GM15510 (cell line): ENCODE measurements around the gene FGFRL1.

Experiments used
- POLR2A ChIP-seq: IDR thresholded peaks from 3 replicates; pipeline ENCODE4 v1.6.1; 2011; ENCODE audit warnings: borderline replicate concordance; ENCODE audit not compliant: insufficient read length; ENCODE audit errors: extremely low read depth

Gene FGFRL1

DNA sequence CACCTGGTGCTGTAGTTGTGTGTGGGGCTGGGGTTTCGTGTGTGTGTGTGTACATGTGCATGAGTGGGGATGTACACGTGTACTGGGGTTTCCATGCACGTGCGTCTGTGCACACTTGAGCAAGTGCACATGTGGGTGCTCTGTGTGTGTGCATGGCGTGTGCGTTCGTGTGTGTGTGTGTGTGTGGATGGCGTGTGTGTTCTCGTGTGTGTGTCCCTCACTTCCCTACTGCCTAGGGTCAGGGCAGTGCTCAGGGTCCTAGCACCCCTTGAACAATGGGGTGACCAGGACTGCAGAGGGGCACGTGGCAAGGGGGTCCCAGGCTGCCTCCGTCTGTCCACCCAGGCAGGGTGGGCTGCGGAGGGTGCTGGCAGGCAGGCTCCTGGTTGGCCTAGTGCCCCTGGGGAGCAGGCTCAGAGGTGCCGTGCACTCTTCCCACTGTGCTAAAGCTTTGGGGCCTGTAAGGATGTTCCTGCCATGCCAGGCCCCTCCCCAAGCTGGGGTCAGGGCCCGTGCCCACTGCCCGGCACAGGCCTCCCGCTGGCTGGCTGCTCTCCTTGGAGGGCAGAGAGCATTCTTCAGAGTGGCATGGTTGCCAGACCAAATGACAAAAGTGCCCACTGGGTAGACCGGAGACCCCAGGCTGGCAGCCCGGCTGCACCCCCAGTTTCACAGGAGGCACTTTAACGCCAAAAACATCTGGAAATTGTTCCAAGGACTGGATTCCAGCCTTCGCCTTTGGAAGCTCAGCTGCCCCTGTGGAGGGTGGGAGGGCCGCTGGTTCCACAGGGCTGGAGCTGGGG is 29.1 kb downstream of the FGFRL1 start:
- no peak for TF ChIP-seq POLR2A

DNA sequence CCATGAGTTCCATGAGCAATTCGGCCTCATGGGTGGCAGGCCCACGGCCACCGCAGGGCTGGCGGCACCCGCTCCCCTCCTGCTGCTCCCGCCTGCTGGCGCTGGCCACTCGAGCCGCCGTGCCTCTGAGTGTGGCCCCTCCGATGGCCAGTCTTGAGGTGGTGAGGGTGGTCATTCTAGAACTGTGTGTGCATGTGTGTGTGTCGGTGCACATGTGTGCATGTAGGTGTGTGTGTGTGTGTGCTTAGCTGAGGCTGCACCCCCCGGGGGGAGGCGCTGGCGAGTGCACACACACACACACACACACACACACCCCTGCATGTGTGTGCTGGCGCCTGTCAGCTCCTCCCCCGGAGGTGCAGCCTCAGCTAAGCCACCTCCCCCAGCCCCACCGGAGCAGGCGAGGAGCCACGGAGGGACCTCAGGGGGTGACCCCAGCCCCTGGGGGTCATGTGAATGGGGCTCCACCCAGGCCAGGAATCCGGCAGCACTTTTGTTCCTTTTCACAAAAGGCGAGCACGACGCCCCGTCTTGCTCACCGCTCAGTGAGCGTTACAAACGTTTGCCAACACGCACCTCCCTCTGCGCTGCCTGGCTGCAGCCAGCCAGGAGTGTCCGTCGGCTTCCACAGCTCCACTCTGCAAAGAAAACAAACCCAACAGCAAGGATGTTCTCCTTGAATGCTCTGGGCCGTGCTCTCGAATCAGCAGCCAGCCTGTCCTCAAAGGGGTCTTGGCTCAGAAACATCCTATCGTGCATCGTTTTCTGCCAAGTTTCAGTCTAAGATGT is 29.9 kb downstream of the FGFRL1 start:
- TF ChIP-seq POLR2A, result no peak

GRCh38 chr4:1041936-1042330 is 30.5 kb downstream of the FGFRL1 start:
- no peak for TF ChIP-seq POLR2A

DNA sequence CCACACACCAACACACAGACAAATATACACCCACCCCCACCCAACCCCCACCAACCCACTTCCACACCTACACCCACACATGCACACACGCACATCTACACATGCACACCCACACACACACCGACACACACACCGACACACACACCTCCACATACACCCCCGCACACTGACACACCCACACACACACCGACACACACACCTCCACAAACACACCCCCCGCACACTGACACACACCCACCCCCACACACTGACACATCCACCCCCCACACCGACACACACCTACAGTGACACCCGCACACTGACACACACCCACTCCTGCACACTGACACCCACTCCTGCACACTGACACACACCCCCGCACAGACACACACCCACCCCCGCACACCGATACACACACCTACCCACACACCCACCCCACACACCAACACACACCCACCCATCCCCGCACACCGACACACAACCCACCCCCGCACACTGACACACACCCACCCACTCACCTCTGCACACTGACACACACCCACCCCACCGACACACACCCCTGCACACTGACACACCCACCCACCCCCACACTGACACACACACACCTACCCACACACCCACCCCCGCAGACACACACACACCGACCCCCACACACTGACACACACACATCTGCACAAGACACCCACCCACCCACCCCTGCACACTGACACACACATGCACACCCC is 31.1 kb downstream of the FGFRL1 start:
- no peak for TF ChIP-seq POLR2A

DNA sequence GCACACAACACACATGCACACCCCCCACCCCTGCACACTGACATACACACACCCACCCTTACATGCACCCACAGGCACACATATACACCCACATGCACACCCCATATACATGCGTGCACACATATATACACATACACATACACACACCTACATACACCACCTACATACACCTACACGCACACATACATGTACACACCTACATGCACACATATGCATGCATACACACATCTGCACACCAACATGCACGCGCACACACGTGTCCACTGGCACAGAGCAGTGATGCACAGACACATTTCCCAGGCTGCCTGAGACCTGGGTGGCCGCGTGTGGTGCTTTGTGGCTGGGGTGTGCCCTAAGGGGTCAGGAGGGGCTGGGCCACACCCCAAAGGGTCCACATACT is 31.7 kb downstream of the FGFRL1 start:
- TF ChIP-seq POLR2A, result no peak

DNA sequence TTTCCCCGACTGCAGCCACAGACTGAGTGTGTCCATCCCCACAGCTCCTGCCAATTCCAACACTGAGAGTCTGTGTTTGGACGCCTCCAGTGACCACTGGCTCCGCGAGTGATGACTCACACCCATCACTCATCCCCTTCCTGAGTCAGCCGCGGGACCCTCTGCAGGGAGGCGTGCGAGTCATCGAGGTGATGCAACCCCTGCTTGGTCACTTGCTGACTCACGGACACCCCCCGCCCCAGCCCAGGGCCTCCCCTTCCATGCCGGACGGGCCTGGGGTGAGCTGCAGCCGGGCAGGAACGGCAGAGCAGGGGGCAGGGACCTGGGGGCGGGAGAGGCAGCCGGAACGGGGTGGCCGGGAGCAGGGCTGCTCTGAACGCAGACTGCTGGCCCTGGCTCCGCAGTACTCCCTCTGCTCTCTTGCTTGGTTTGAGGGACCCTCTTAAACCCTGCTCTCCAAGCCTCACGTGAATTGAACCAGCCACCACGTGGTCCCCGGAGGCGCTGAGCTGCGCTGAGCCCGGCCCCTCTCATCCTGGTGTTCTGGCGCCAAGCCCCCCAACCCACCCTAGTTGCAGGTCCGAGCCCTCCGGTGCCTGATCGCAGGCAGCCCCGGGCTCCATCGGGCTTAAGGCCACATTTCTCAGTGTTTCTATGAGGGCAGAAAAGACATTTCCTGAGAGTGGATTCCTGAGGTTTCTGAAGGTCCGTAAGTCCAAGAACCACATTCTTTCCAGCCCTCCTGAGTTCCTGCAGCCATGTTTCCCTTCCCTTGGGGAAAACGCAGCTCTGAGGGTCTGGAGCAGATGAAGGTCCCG is 32.4 kb downstream of the FGFRL1 start:
- no peak for TF ChIP-seq POLR2A

- no peak for TF ChIP-seq POLR2A
Measured at GRCh38 chr4:1044469-1045192, 33.2 kb downstream of the FGFRL1 start.

DNA sequence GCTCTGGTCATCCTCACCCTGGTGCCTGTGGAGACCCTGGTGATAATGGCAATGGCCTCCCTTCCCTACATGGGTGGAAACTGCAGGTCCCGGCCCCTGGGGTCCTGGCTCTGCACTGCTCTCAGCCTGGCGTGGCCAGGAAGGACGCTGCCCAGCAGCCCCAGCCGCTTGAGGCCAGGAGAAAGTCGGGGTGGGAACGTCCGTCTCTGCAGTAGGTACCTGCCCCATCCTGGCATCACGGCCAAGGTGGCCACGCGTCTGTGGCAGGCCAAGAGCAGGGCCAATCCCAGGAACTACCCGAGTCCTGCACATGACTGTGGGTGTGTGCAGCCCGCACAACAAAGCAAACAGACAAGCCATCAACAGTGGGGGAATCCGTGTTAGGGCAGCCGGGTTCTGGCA is 33.8 kb downstream of the FGFRL1 start:
- no peak for TF ChIP-seq POLR2A

DNA sequence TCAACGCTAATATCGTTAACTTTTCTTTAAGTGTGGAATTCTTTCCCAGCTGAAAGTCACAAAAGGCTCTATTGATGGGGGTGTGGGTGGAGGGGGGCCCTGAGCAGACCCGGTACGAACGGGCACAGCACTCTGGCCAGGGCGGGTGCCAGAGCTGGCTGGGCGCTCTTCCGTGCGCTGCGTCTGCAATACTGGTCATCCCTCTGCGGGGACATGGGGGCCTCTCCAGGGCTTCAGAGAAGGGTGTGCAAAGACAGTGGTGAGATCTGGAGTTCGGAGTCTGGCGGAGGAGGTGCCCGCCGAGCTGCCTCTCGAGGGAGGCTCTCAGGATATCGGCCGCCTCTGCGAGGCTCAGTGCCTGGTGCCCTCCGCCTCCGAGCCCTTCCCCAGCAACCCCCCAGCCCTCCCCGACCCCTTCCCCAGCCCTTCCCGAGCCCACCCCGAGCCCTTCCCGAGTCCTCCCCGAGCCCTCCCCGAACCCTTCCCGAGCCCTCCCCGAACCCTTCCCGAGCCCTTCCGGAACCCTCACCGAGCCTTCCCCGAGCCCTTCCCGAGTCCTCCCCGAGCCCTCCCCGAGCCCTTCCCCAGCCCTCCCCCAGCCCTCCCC is 34.3 kb downstream of the FGFRL1 start:
- TF ChIP-seq POLR2A, result no peak

DNA sequence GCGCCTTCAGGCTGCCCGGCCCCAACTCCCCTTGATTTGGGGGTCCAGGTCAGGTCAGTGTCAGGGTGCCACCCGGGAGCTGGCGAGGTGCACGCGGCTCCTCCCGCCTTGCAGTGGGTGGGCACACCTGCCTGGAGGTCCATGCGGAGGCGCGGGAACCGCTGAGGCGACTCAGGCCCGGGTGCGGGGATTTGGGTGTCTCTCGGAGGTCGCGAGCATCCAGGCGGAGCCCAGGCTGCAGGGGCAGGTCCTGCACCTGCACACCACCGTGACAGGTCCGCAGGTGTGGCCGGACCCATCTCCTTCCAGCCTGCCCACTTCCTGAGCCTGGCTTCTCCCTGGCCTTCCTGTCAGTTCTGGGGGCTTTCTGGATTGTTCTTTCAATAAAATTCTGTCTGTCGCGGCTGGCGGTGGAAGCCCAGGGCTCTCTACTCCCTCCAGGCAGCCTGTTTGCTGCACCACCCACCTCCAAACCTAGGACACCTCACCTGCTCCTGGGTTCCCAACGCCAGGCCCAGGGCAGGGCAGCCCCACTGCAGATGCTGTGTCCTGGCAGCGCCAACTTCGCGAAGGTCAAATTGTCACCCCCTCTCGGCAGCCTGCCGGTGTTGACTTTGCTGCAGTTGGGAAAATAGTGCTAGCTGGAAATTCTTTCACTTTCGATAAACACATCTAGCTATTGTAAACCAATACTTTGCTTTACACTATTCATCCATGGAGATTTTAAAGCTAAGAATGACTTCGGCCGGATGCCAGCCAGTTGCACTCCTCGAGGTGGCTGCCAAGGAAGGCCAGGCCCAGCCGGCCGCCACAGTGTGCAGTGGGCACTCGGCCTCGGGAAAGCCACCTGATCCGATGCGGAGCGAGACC is 35.9 kb downstream of the FGFRL1 start:
- TF ChIP-seq POLR2A, result no peak

- no peak for TF ChIP-seq POLR2A
Measured at GRCh38 chr4:1047976-1048772, 36.7 kb downstream of the FGFRL1 start.
